Left renal cortex interstitium (tissue), 4 donors: Measurements from ENCODE around the gene SLC22A4. TPM values are rescaled to one million over a fixed set of nuclear protein-coding genes. Genes with fewer than 3 reads are reported as not detected.
A peak's percentile ranks its signal among the peaks of the same experiment; 100 is the strongest.

Experiments
- DNase-seq, 4 donors: peaks; one replicate each; pipeline ENCODE4 v3.0.0-alpha.2; 2013; ENCODE audit warnings: low read depth in 4 of 4, low spot score in 2 of 4, missing footprints in 1 of 4
- polyA plus RNA-seq, 4 donors: library from polyadenylated mRNA; unstranded; fragments of 120-200 nt; gene quantifications; one replicate each; pipeline ENCODE4 v1.2.1, GENCODE V29; 2013; ENCODE audit not compliant: insufficient read length in 4 of 4

Gene SLC22A4
- polyA plus RNA-seq, 4 donors = 4.6 to 9.2 (median 6.3) TPM

DNA sequence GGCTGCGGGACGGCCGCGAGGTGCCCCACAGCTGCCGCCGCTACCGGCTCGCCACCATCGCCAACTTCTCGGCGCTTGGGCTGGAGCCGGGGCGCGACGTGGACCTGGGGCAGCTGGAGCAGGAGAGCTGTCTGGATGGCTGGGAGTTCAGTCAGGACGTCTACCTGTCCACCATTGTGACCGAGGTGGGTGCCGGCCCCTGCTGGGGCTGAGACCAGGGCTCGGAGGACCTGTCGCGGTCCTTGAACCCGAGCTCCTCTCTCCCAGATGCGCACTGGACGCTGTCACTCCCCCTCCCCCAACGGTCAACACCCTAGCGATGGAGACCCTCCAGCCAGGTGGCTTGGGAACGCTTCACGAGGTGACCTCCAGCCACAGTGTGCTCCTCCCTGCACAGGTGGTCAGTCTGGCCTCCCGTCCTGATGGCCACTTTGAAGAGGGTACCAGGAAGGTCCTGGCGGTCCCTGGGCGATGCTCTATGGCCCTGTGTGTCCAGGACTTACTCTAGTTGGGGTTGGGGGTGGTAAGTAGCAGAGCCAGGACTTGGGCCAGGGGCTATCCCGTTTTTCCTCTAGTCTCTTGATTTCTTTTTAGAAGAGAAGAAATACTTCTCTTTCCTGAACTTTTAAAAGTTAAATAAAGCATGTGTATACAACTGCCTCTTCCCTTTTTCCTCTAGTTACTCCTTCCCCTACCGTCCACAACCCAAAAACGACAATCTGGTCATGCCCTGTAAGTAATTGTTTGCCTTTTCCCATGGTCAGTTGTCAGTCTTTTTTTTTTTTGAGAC lies 76.2 kb downstream of the SLC22A4 start:
- no peak for DNase-seq

DNA sequence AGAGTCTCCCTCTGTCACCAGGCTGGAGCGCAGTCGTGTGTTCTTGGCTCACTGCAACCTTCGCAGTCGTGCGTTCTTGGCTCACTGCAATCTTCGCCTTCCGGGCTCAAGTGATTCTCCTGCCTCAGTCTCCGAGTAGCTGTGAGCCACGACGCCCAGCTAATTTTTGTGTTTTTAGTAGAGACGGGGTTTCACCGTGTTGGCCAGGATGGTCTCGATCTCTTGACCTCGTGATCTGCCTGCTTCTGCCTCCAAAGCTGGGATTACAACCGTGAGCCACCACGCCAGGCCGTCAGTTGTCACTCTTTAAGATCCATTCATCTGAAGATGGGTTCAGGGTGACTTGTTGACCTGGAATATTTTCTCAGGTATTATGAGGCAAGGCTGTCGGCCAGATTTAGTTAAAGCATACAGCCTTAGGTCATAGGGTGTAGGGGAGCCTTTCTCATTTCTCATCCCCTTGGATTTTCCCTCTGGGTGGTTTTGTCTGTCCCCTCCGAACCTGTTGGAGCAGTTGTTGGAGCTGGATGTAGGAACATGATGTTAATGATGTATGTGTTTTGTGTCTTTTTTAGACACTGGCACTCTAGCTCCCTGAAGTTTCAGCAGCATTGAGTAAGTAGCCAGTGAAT lies 76.9 kb downstream of the SLC22A4 start:
- no peak for DNase-seq

GRCh38 chr5:132371603-132371994 lies 77.4 kb downstream of the SLC22A4 start:
- no peak for DNase-seq

- no peak for DNase-seq
Measured at GRCh38 chr5:132372127-132372526, 77.9 kb downstream of the SLC22A4 start.

- DNase-seq = no peak
Measured at GRCh38 chr5:132372542-132372941, 78.3 kb downstream of the SLC22A4 start.

DNA sequence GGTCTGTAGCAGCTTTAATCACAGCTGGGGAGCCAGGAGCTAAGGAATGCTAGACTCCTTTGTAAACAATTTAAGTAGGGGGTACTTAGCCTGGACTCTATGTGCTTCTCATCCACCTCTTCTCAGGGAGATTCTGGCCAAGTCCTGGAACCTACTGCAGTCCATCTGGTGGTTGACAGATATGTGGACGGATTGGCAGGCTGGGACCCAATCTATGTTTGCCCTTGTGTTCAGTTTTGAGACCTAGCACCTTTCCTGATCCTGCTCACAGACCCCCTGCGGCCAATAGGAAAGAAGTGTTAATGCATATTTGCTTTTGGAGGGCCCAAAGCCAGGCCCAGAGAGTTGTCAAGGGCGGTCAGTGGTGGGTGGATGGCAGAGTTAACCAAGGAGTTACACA lies 81.8 kb downstream of the SLC22A4 start:
- no peak for DNase-seq

GRCh38 chr5:132376694-132377641 lies 82.8 kb downstream of the SLC22A4 start:
- DNase-seq = no peak

- no peak for DNase-seq
Measured at GRCh38 chr5:132377738-132378137, 83.5 kb downstream of the SLC22A4 start.

DNA sequence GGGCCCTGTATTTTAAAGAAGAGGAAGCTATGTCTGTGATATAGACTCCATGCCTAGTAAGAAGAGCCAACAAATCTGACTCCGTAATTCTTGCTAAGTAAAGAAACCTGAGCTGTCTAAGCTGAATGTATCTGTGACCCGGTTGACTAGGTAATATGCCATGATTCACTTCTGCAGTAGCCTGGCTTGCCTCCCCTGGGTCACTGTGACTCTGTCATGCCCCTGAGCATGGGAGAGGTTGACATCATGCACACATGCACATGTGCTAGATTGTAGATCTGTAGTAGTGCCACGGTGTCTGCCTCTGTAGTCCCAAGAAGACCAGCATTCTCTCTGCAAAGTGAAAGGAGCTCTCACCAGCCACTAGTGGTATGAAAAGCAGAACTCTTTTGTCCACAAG lies 84.4 kb downstream of the SLC22A4 start:
- DNase-seq = no peak

DNA sequence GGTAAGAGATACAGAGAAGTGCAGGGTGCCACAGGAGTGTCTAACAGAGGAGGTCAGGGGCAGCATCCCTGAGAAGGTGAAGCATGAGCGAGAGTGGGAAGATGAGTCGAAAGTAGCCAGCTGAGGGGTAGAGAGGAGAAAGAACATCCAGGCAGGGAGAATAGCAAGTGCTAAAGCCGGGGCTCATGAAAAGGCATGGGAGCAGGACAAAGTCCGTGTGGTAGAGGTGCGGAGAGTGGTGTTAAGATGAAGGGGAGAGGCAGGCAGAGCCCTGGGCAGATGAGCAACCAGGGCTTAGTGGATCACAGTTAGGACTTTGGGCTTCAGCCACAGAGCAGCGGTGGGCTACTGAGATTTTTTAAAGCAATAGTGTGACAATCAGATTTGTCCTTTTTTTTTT lies 85.9 kb downstream of the SLC22A4 start:
- no peak for DNase-seq

DNA sequence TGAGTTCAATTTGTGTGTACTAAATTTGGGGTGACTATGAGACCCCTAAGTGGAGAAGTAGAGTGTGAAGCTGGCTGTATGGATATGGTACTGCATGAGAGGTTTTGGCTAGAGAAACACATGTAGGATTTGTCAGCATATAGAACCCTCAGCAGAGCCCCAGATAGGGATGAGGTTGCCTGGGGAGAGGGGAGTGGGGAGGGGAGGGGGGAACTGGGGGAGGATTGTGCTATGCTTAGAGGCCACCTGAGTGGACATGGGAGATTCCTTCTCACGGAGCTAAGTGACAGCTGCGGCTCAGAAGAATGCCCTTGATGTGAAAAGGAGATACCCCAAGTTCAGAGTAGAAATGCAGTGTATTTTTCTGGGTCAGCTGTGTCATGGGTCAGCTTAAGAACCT lies 86.5 kb downstream of the SLC22A4 start:
- DNase-seq = no peak

- no peak for DNase-seq
Measured at GRCh38 chr5:132381614-132382013, 87.4 kb downstream of the SLC22A4 start.

DNA sequence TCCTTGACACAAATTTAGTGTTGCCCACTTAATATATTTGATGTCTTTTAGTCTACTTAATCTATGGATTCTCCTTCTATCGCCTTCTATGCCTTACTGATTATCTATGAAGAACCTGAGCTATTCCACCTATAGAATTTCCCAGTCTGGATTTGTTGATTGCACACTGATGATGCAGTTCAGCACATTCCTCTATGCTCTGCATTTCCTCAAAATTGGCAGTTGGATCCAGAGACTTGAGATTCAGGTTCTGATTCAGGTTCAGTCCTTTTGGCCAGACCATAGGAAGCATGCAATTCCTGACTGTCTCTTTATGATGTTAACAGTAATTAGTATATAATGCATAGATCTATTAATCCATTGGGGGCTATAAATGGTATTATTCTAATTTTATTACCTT lies 89.1 kb downstream of the SLC22A4 start:
- DNase-seq = no peak

DNA sequence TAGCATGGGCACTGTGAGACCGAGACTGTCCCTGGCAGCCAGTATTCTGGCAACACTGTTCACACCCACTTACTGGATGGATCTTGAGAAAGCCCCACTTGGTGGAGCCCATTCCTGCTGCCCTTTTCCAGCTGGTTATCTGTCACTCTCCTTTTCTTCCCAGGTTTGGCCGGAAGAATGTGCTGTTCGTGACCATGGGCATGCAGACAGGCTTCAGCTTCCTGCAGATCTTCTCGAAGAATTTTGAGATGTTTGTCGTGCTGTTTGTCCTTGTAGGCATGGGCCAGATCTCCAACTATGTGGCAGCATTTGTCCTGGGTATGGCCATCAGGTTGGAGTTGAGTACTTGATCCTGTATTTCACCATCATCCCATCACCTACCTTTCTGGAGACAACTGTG lies 89.8 kb downstream of the SLC22A4 start:
- DNase-seq = no peak

DNA sequence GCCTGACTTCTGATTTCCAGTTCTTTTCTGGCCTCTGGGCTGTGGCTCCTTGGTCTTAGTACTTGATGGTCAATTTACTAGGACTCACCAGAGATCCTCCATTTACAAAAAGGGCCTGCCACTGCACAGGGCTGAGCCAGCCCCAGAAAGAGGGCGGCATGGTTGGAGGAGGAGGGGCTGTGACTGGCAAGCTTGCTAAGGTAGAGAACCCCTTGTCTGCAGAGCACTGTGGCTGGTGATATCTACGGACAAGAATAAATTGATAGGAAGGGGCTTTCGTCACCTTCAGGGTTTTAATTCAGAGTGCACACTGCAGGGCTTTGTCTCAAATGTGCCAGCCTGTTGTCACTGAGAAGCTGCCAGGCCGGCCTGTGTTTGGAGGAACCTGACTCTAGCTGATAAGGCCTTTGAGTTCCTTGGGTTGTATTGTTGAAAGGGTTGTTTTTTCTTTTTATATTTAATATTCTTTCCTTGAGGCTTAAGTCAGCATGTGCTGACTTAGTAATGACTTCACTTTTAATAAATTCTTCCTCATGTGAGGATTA lies 90.4 kb downstream of the SLC22A4 start:
- DNase-seq = no peak

DNA sequence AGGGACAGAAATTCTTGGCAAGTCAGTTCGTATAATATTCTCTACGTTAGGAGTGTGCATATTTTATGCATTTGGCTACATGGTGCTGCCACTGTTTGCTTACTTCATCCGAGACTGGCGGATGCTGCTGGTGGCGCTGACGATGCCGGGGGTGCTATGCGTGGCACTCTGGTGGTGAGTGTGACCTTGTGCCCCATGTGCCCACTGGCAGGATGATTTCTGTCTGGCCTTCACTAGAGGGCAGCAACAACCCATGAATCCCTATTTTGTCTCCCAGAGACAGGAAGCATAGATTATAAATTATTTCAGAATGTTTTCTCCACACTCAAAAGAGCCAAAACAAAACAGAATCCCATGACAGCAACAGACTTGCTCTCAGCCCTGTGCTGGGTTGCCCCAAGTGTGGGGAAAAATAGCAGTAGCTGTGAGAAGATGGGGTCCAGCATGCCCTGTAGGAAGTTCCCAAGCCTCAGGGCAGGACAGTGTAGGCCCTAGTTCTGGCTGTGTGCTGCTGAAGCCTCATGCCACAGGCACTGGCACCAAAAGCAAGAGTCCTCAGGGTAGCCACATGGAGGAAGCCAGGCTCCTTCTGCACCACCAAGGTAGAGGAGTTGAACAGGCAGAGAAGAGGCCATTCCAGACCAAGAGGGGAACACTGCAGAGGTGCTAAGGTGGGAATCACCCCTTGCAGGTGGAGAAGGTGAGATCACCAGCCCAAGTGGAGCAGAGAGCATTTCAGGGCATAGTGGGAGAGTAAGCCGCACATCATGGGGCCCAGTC lies 91.3 kb downstream of the SLC22A4 start:
- DNase-seq = no peak

GRCh38 chr5:132386644-132387286 lies 92.6 kb downstream of the SLC22A4 start:
- DNase-seq = peak in 1 of 4 donors; percentile 50

GRCh38 chr5:132387640-132388117 lies 93.5 kb downstream of the SLC22A4 start:
- no peak for DNase-seq

GRCh38 chr5:132388244-132389050 lies 94.3 kb downstream of the SLC22A4 start:
- peak in 1 of 4 donors; percentile 58 for DNase-seq
